Skin epidermis (tissue), 12 donors: ENCODE measurements around the gene MAN1B1.

Experiments used
- H3K27ac ChIP-seq, 21 experiments: fragments of 200-600 bp; sonication (generic) in 11 of 21; one replicate each; pipeline ENCODE4 v1.5.0; 2020; ENCODE audit warnings: mild to moderate bottlenecking in 3 of 21, inconsistent platforms in 2 of 21, moderate library complexity in 2 of 21
- H3K4me3 ChIP-seq, 7 experiments: fragments of 200-600 bp; sonication (generic) in 2 of 7; one replicate each; pipeline ENCODE4 v1.5.0; 2020; ENCODE audit warnings: inconsistent platforms in 2 of 7, mild to moderate bottlenecking in 2 of 7, moderate library complexity in 1 of 7

MAN1B1 gene

GRCh38 chr9:137150617-137151457, 64.1 kb downstream of the MAN1B1 start:
- no peak overlapping the region for H3K27ac ChIP-seq

GRCh38 chr9:137152844-137153405, 66.1 kb downstream of the MAN1B1 start:
- no peak overlapping the region for H3K27ac ChIP-seq
- H3K4me3 ChIP-seq, result no peak overlapping the region

More at GRCh38 chr9:137150617-137151457, 64.1 kb downstream of the MAN1B1 start:
- H3K4me3 ChIP-seq, result no peak overlapping the region

GRCh38 chr9:137156567-137157375, 70.0 kb downstream of the MAN1B1 start:
- Histone ChIP-seq H3K27ac (no peak overlapping the region), H3K4me3 (peak overlapping the region in 3 of 7 experiments; percentile 2 to 23 (median 18))

- Histone ChIP-seq H3K27ac (no peak overlapping the region), H3K4me3 (no peak overlapping the region)
Measured at GRCh38 chr9:137157618-137158415, 71.0 kb downstream of the MAN1B1 start.

GRCh38 chr9:137158625-137159024, 71.8 kb downstream of the MAN1B1 start:
- H3K4me3 ChIP-seq, result no peak overlapping the region

More at GRCh38 chr9:137158625-137159024, 71.8 kb downstream of the MAN1B1 start:
- H3K27ac ChIP-seq, result no peak overlapping the region
